PC-3 (cell line): Measurements from ENCODE around the gene KIFC1. TPM values are rescaled to one million over a fixed set of nuclear protein-coding genes. Genes with fewer than 3 reads are reported as not detected.
"Not testable (repeated sequence)": the region's sequence is repeated elsewhere in the genome, so short reads cannot be mapped to it uniquely, and the experiment has no call there.

ENCODE experiments used
- ATAC-seq: fragments of 200-7000 bp; cut with Tn5 transposase; 2 replicates; pipeline ENCODE4 v1.9.1; 2020; ENCODE audit warnings: mild to moderate bottlenecking, moderate library complexity
- BruUV-seq: library from RNA; stranded (reverse); fragments of 400-500 nt; replicated peaks from 2 replicates; lab custom pipeline; 2021; lab: Mats Ljungman, UMichigan
- CTCF ChIA-PET: fragments of 300-600 bp; sonication (Branson Sonifier 250); formaldehyde crosslinking; loops from one replicate; lab custom pipeline; 2022; ENCODE audit warnings: antibody characterized with exemption; lab: Charles Lee
- POLR2A ChIA-PET: fragments of 300-600 bp; sonication (Branson Sonifier 250); formaldehyde crosslinking; loops from one replicate; lab custom pipeline; 2022; ENCODE audit warnings: antibody characterized with exemption; ENCODE audit not compliant: unreplicated experiment; lab: Charles Lee
- DNase-seq: peaks from one replicate; pipeline ENCODE4 v3.0.0-alpha.2; 2015
- H2AFZ ChIP-seq: fragments of 300-600 bp; sonication (generic); 2 replicates; pipeline ENCODE4 v1.6.0; 2016; ENCODE audit warnings: antibody characterized with exemption, low read length
- H3F3A ChIP-seq: fragments of 300-600 bp; sonication (generic); one replicate; pipeline ENCODE4 v1.6.0; 2017; ENCODE audit warnings: antibody characterized with exemption, low read length, control low read depth, mild to moderate bottlenecking; ENCODE audit not compliant: unreplicated experiment
- H3K27ac ChIP-seq: fragments of 300-600 bp; sonication (generic); 2 replicates; pipeline ENCODE4 v1.5.1; 2016; ENCODE audit warnings: mild to moderate bottlenecking, low read length
- H3K27me3 ChIP-seq: fragments of 300-600 bp; sonication (generic); 2 replicates; pipeline ENCODE4 v1.6.1; 2016; ENCODE audit warnings: low read length, mixed read lengths
- H3K36me3 ChIP-seq: fragments of 300-600 bp; sonication (generic); 2 replicates; pipeline ENCODE4 v1.6.1; 2016; ENCODE audit warnings: low read depth, mixed run types, low read length, mixed read lengths
- H3K4me1 ChIP-seq: fragments of 300-600 bp; sonication (generic); 2 replicates; pipeline ENCODE4 v1.5.1; 2016; ENCODE audit warnings: low read length; ENCODE audit not compliant: insufficient read depth
- H3K4me2 ChIP-seq: fragments of 300-600 bp; sonication (generic); 2 replicates; pipeline ENCODE4 v1.6.0; 2016; ENCODE audit warnings: low read length
- H3K4me3 ChIP-seq: fragments of 300-600 bp; sonication (generic); 2 replicates; pipeline ENCODE4 v1.5.1; 2016; ENCODE audit warnings: mild to moderate bottlenecking, low read length, mixed read lengths
- H3K79me2 ChIP-seq: fragments of 300-600 bp; sonication (generic); 2 replicates; pipeline ENCODE4 v1.6.1; 2017; ENCODE audit warnings: low read length, mixed read lengths
- H3K9ac ChIP-seq: fragments of 300-600 bp; sonication (generic); 2 replicates; pipeline ENCODE4 v1.6.0; 2016; ENCODE audit warnings: mild to moderate bottlenecking, low read length
- H3K9me2 ChIP-seq: fragments of 300-600 bp; sonication (generic); replicated peaks from 2 replicates; pipeline ENCODE4 v1.6.1; 2016; ENCODE audit warnings: mixed run types, low read length, mixed read lengths
- H3K9me3 ChIP-seq: fragments of 300-600 bp; sonication (generic); 2 replicates; pipeline ENCODE4 v1.6.1; 2016; ENCODE audit warnings: low read length, mixed read lengths
- H4K20me1 ChIP-seq: fragments of 300-600 bp; sonication (generic); 2 replicates; pipeline ENCODE4 v1.6.1; 2016; ENCODE audit warnings: low read length, mixed read lengths
- EZH2 ChIP-seq: fragments of 300-600 bp; sonication (generic); IDR thresholded peaks from one replicate; pipeline ENCODE4 v1.6.1; 2017; ENCODE audit warnings: antibody characterized with exemption, mild to moderate bottlenecking, low read length; ENCODE audit not compliant: unreplicated experiment
- EZH2phosphoT487 ChIP-seq: fragments of 300-600 bp; sonication (generic); IDR thresholded peaks from 2 replicates; pipeline ENCODE4 v1.6.1; 2018; ENCODE audit warnings: mild to moderate bottlenecking, antibody characterized with exemption, low read length, borderline replicate concordance
- intact Hi-C: fragments of 100-400 bp; cut with micrococcal nuclease; formaldehyde crosslinking; loops from 2 replicates; pipeline ENCODE4 v1.9.0; 2023
- total RNA-seq: library from RNA; depleted of rRNA; stranded (reverse); fragments of >200 nt; gene quantifications from 2 replicates; pipeline ENCODE4 v1.2.3, GENCODE V29; 2014
- TF ChIP-seq, protein P1 (sequence below): fragments of 300-600 bp; sonication (generic); conservative IDR thresholded peaks from 2 replicates; pipeline ENCODE4 v1.5.1; 2017; ENCODE audit warnings: antibody characterized with exemption, low read depth, mild to moderate bottlenecking, low read length

Gene KIFC1
- total RNA-seq, 1 experiment from 2014 or later: 66.7 TPM

DNA sequence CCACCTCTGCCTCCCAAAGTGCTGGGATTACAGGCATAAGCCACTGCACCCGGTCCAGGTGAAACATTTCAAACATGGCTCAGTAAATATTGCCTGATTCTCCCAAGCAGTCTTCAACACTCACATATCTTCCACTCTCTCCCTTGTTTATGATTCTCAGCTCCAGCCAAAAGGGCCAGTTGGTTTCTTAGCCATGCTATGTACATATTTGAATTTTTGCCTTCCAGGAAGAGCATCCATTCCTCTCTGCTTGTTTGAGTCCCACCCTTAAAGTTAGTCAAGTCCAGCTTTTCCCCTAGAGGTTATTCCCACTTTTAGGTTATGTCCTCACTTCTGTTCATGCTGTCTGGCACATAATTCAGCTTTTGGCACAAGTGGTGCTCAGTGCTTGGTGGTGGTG, 5.9 kb downstream of the KIFC1 start:
- H3F3A ChIP-seq: no peaks in the 10 kb centered on the region
- BruUV-seq: no TSS peak
- no peak overlapping the region for H2AFZ ChIP-seq
- ChIA-PET POLR2A (no interaction called here), CTCF (no interaction called here)
- H3K4me2 ChIP-seq: no peak overlapping the region
- H3K4me1 ChIP-seq: peaks cover 17% of the 10 kb centered on the region
- no peaks in the 10 kb centered on the region for H3K9me3 ChIP-seq
- H3K36me3 ChIP-seq: peaks cover 37% of the 10 kb centered on the region
- DNase-seq (no peak), ATAC-seq (no peak)
- no peak overlapping the region for H3K4me3 ChIP-seq
- no peaks in the 10 kb centered on the region for H3K9me2 ChIP-seq
- no peak overlapping the region for H3K27ac ChIP-seq
- no peaks in the 10 kb centered on the region for H3K27me3 ChIP-seq
- no peak overlapping the region for H3K9ac ChIP-seq
- TF ChIP-seq, protein P1, sequence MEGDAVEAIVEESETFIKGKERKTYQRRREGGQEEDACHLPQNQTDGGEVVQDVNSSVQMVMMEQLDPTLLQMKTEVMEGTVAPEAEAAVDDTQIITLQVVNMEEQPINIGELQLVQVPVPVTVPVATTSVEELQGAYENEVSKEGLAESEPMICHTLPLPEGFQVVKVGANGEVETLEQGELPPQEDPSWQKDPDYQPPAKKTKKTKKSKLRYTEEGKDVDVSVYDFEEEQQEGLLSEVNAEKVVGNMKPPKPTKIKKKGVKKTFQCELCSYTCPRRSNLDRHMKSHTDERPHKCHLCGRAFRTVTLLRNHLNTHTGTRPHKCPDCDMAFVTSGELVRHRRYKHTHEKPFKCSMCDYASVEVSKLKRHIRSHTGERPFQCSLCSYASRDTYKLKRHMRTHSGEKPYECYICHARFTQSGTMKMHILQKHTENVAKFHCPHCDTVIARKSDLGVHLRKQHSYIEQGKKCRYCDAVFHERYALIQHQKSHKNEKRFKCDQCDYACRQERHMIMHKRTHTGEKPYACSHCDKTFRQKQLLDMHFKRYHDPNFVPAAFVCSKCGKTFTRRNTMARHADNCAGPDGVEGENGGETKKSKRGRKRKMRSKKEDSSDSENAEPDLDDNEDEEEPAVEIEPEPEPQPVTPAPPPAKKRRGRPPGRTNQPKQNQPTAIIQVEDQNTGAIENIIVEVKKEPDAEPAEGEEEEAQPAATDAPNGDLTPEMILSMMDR: no peak
- TF ChIP-seq EZH2 (no peak), EZH2phosphoT487 (no peak)
- intact Hi-C loops: no loop called here
- peaks cover 29% of the 10 kb centered on the region for H4K20me1 ChIP-seq
- H3K79me2 ChIP-seq: peaks cover 63% of the 10 kb centered on the region

DNA sequence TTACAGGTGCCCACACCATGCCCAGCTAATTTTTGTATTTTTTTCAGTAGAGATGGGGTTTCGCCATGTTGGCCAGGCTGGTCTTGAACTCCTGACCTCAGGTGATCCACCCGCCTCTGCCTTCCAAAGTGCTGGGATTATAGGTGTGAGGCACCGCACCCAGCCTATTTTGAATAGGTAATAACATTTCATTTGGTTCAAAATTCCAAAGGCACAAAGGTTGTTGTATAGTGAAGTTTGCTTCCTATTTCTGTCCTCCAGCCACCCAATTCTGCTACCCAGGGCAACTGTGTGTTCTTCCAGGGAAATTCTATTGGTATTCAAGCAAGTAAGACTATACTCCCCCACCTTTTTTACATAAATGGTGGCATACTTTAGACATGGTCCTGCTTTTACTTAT, 7.0 kb downstream of the KIFC1 start:
- H3F3A ChIP-seq, H3K9me3 ChIP-seq, H3K4me2 ChIP-seq, POLR2A ChIA-PET, H3K27ac ChIP-seq, DNase-seq, H3K9ac ChIP-seq, intact Hi-C loops, H2AFZ ChIP-seq, H3K4me3 ChIP-seq, H3K9me2 ChIP-seq, BruUV-seq, CTCF ChIA-PET, ATAC-seq, H3K27me3 ChIP-seq: not testable (repeated sequence)
- Histone ChIP-seq H3K79me2 (peaks cover 52% of the 10 kb centered on the region), H4K20me1 (peaks cover 23% of the 10 kb centered on the region), H3K36me3 (peaks cover 47% of the 10 kb centered on the region), H3K4me1 (peaks cover 17% of the 10 kb centered on the region)

DNA sequence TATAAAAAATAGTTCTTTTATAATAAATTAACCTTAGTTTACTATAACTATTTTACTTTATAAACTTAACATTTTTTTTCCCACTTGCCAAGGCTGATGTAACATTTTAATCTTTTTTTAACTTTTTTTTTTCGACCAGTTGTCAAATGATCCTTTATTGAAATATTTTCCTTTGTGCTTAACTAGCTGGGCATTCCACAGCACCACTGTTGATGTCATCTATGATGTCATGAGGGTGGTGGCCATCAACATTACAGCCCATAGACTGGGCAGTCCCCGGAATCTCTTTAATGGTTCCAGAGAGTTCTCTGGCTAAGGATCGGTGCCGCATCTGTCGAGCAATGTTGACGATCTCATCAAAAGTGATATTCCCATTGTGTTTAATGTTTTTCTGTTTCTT, 8.3 kb downstream of the KIFC1 start:
- H3K4me1 ChIP-seq, H3K27ac ChIP-seq, DNase-seq, H2AFZ ChIP-seq, H3K9me3 ChIP-seq, H3K4me2 ChIP-seq, ATAC-seq, BruUV-seq, H3K4me3 ChIP-seq, CTCF ChIA-PET, intact Hi-C loops, H3K9me2 ChIP-seq, POLR2A ChIA-PET, H3K27me3 ChIP-seq, H3K9ac ChIP-seq, H3F3A ChIP-seq: not testable (repeated sequence)
- H4K20me1 ChIP-seq: peaks cover 13% of the 10 kb centered on the region
- H3K36me3 ChIP-seq: peaks cover 59% of the 10 kb centered on the region
- H3K79me2 ChIP-seq: peaks cover 39% of the 10 kb centered on the region

DNA sequence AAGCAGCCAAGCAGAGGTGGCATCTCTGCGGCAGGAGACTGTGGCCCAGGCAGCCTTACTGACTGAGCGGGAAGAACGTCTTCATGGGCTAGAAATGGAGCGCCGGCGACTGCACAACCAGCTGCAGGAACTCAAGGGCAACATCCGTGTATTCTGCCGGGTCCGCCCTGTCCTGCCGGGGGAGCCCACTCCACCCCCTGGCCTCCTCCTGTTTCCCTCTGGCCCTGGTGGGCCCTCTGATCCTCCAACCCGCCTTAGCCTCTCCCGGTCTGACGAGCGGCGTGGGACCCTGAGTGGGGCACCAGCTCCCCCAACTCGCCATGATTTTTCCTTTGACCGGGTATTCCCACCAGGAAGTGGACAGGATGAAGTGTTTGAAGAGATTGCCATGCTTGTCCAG, 13.3 kb downstream of the KIFC1 start:
- Histone ChIP-seq H3K9ac (no peak overlapping the region), H3K9me2 (no peaks in the 10 kb centered on the region), H3K4me2 (no peak overlapping the region), H3K4me3 (no peak overlapping the region), H3K27me3 (no peaks in the 10 kb centered on the region), H3K4me1 (peaks cover 7% of the 10 kb centered on the region; the same call in 1 of the 2 replicates), H3K27ac (no peak overlapping the region), H4K20me1 (no peaks in the 10 kb centered on the region), H3K36me3 (peaks cover 61% of the 10 kb centered on the region), H3K9me3 (no peaks in the 10 kb centered on the region), H3F3A (peaks cover 16% of the 10 kb centered on the region), H2AFZ (no peak overlapping the region), H3K79me2 (no peaks in the 10 kb centered on the region)
- intact Hi-C loops: loop anchor here (5.0 kb wide), 1 partner anchor 108 kb away; the partner anchor contains the start of gene RGL2
- ChIA-PET CTCF (no interaction called here), POLR2A (no interaction called here)
- TF ChIP-seq EZH2phosphoT487 (no peak), EZH2 (no peak)
- TF ChIP-seq, protein P1: no peak
- ATAC-seq (no peak), DNase-seq (no peak)
- BruUV-seq: no TSS peak
